Activated B cell treated with CpG ODN at 0.5 μM for 24 hours (primary cell): ENCODE results near the gene SYCE3. TPM values are rescaled to one million over a fixed set of nuclear protein-coding genes. Genes with fewer than 3 reads are reported as not detected.
A peak's percentile ranks its signal among the peaks of the same experiment; 100 is the strongest.

Source experiments
- ATAC-seq: fragments of 200-7000 bp; cut with Tn5 transposase; one replicate; pipeline ENCODE4 v1.10.0; 2021; ENCODE audit warnings: low read depth, mild to moderate bottlenecking, moderate library complexity
- CTCF ChIA-PET: fragments of 350-600 bp; sonication (Branson Sonifier 250); formaldehyde crosslinking; loops from one replicate; lab custom pipeline; 2021; ENCODE audit warnings: antibody characterized with exemption; lab: Charles Lee
- POLR2A ChIA-PET: fragments of 350-600 bp; sonication (Branson Sonifier 250); formaldehyde crosslinking; loops from one replicate; lab custom pipeline; 2021; ENCODE audit warnings: antibody characterized with exemption; lab: Charles Lee
- DNase-seq: peaks from one replicate; pipeline ENCODE4 v3.0.0; 2022
- H3K27ac Mint-ChIP-seq: one replicate; pipeline ENCODE4 v1.8.0; 2020; ENCODE audit warnings: mixed read lengths
- H3K27me3 Mint-ChIP-seq: one replicate; pipeline ENCODE4 v1.8.0; 2021; ENCODE audit warnings: mixed read lengths
- H3K36me3 Mint-ChIP-seq: one replicate; pipeline ENCODE4 v1.8.0; 2021; ENCODE audit warnings: low read depth, mixed read lengths
- H3K4me1 Mint-ChIP-seq: one replicate; pipeline ENCODE4 v1.8.0; 2021; ENCODE audit warnings: mixed read lengths
- H3K4me3 Mint-ChIP-seq: one replicate; pipeline ENCODE4 v1.8.0; 2020; ENCODE audit warnings: mild to moderate bottlenecking, mixed read lengths
- H3K9me3 Mint-ChIP-seq: one replicate; pipeline ENCODE4 v1.8.0; 2020; ENCODE audit warnings: mixed read lengths
- CTCF ChIP-seq: fragments of 200-600 bp; IDR thresholded peaks from one replicate; pipeline ENCODE4 v1.8.0; 2022; ENCODE audit warnings: antibody characterized with exemption, mild to moderate bottlenecking
- intact Hi-C: fragments of 100-400 bp; cut with micrococcal nuclease; formaldehyde crosslinking; loops from one replicate; pipeline ENCODE4 v1.15.1; 2024
- total RNA-seq: library from RNA; stranded (reverse); gene quantifications from 2 replicates; pipeline ENCODE4 v1.2.3, GENCODE V29; 2022

SYCE3 gene
- total RNA-seq, 1 donor from 2014 or later = not detected

GRCh38 chr22:50604256-50605001, 41.7 kb upstream of the SYCE3 start:
- DNase-seq (no peak), ATAC-seq (no peak)
- Mint-ChIP-seq H3K36me3 (no peaks in the 10 kb centered on the region), H3K4me3 (no peak overlapping the region), H3K27ac (no peak overlapping the region), H3K4me1 (peaks cover 12% of the 10 kb centered on the region), H3K27me3 (peaks cover 47% of the 10 kb centered on the region), H3K9me3 (no peaks in the 10 kb centered on the region)
- intact Hi-C loops = no loop called here
- TF ChIP-seq CTCF = no peak
- ChIA-PET CTCF (no interaction called here), POLR2A (no interaction called here)

DNA sequence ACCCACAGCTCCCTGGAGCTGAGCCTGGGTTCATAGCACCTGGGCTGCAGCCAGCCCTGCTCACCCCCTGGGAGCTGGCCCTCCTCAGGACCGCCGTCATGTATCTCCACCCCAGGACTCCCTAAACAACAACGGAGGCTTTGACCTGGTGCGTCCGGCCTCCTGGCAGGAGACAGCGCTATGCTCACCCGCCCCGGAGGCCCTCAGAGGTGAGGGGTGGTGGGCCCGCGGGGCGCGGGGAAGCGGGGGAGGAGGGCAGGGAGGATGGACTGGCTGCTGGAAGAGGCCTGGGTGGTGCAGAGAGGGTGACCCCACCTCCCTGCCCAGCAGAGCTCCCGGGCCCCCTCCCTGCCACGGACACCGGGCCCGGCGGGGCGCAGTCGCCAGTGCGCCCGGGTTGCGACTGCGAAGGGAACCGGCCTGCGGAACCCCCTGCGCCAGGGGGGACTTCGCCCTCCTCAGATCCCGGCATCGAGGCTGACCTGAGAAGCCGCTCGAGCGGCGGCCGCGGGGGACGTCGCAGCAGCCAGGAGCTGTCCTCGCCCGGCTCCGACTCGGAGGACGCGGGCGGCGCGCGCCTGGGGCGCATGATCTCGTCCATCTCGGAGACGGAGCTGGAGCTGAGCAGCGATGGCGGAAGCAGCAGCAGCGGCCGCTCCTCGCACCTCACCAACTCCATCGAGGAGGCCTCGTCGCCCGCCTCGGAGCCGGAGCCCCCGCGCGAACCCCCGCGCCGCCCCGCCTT, 41.0 kb upstream of the SYCE3 start:
- TF ChIP-seq CTCF = no peak
- ATAC-seq (no peak), DNase-seq (no peak)
- Mint-ChIP-seq H3K27me3 (peaks cover 41% of the 10 kb centered on the region), H3K27ac (no peak overlapping the region), H3K4me1 (peaks cover 12% of the 10 kb centered on the region), H3K4me3 (no peak overlapping the region), H3K36me3 (no peaks in the 10 kb centered on the region), H3K9me3 (no peaks in the 10 kb centered on the region)
- intact Hi-C loops = no loop called here
- CTCF ChIA-PET = no interaction called here
- POLR2A ChIA-PET = no interaction called here

DNA sequence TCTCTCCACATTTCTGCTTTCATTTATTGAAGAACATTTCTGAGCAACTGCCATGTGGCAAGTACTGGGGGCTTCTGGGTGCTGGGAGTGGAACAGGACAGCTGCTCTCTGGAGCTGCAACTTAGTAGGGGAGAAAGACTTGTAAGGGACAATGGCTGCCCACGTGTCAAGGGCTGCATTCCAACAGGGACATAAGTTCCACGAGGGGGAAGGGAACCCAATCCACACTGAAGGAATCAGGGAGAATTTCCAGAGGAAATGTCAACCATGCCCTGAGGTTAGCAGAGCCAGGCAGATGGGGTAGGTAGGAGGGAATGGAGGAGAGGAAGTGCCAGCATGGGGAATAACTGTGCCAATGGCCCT, 39.6 kb upstream of the SYCE3 start:
- H3K27ac Mint-ChIP-seq = no peak overlapping the region
- no peaks in the 10 kb centered on the region for H3K9me3 Mint-ChIP-seq
- ChIA-PET CTCF (interaction anchor here (0.9 kb wide), 1 partner anchor 77 kb away, joined by 3 read pairs; the partner anchor contains the start of gene SCO2), POLR2A (interaction anchor here (1.0 kb wide), 1 partner anchor 18 kb away, joined by 3 read pairs; no protein-coding TSS in a partner anchor)
- ATAC-seq (no peak), DNase-seq (no peak)
- peaks cover 39% of the 10 kb centered on the region for H3K27me3 Mint-ChIP-seq
- H3K4me1 Mint-ChIP-seq = peaks cover 12% of the 10 kb centered on the region
- TF ChIP-seq CTCF = no peak
- peaks cover 2% of the 10 kb centered on the region for H3K36me3 Mint-ChIP-seq
- intact Hi-C loops = no loop called here
- peak overlapping the region; percentile 69 for H3K4me3 Mint-ChIP-seq

DNA sequence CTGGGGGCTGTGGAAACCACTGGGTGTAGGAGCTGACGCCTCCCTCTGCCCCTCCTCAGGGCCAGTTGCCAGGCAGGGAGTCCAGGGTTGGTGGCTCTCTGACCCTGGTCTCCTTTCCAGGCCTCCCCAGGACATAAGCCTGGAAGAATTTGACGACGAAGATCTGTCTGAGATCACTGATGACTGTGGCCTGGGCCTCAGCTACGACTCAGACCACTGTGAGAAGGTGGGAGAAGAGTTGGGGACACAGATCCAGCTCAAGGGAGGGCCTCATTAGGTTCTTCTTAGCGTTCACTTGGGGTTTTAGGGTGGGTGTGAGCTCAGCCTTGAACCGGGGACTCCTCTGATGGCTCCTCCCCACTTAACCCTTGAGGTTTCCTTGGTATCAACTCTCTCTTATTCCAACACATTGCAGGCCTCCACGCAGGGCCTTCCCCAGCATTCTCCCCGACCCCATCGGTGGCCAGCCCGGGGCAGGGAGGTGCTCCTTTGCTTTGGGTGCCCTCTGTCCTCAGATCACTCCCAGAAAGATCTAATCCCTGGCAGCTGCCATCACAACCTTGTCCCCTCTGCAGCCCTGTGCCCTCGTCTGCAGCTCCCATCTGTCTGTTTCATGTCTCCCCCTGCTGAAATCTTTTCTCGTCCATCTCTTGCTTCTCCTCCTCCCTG, 39.1 kb upstream of the SYCE3 start:
- peak overlapping the region; percentile 69 for H3K4me3 Mint-ChIP-seq
- ATAC-seq (no peak), DNase-seq (no peak)
- peaks cover 34% of the 10 kb centered on the region for H3K27me3 Mint-ChIP-seq
- peaks cover 2% of the 10 kb centered on the region for H3K36me3 Mint-ChIP-seq
- POLR2A ChIA-PET = interaction anchor here (0.7 to 1.0 kb wide), 2 partner anchors 18 to 73 kb away, joined by 3 read pairs; no protein-coding TSS in a partner anchor
- H3K27ac Mint-ChIP-seq = no peak overlapping the region
- no peaks in the 10 kb centered on the region for H3K9me3 Mint-ChIP-seq
- CTCF ChIA-PET = interaction anchor here (0.9 kb wide), 1 partner anchor 76 kb away, joined by 3 read pairs; the partner anchor contains the start of gene SCO2
- peaks cover 12% of the 10 kb centered on the region for H3K4me1 Mint-ChIP-seq
- intact Hi-C loops = loop anchor here (2.0 kb wide), 1 partner anchor 19 kb away; the partner anchor contains the start of gene CHKB
- no peak for TF ChIP-seq CTCF
